ENCODE data around the gene BBS2.

Gene BBS2

DNA sequence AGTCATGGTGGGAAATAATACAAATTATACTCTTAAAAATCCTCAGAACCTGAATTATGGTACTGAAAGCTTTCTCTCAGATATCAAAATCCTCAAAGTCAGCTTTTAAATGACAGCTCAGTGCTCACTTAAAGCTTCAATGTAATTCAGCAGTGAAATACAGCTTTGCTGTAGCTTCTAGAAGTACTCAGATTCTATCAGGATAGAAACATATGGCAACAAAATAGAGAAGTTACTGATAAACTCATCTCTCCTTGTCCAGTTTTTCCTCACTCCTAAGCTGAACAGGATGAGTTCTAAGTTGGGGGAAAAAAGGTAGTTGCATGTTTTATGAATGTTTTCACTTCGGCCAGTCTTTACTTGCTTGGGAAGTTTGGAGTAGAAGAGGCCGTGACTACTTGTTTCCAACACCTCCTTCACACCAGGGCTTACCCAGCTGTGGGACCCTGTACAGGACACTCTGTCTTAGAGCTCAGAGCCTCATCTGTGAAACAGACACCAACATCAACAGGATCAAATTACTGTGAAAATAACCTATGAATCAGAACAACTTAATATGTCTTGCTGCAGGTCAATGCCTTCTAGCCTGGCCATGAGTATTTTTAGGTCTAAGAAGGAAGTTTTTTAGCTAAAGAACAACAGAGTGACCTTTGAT, 38.2 kb downstream of the BBS2 start:
- TF ChIP-seq CTCF (IDR thresholded peaks at IDR 0.05), result no peak

GRCh38 chr16:56480776-56481467, 38.9 kb downstream of the BBS2 start:
- no peak overlapping the region for H3K27ac ChIP-seq
- H3K4me1 ChIP-seq, result no peaks in the 10 kb centered on the region
- H3K79me2 ChIP-seq, result no peaks in the 10 kb centered on the region
- H3K9ac ChIP-seq, result no peak overlapping the region
- no peaks in the 10 kb centered on the region for H3K27me3 ChIP-seq (ENCODE audit: control insufficient read depth, insufficient read depth, low read length)
- H3K4me2 ChIP-seq (ENCODE audit: low read length), result no peak overlapping the region
- H2AFZ ChIP-seq, result no peak overlapping the region
- no peak overlapping the region for H3K4me3 ChIP-seq (ENCODE audit: low read depth, low read length)
- H3K36me3 ChIP-seq (ENCODE audit: control insufficient read depth, insufficient read depth, low read length), result no peaks in the 10 kb centered on the region
- no peak for TF ChIP-seq CTCF (IDR thresholded peaks at IDR 0.05)
- H3K9me3 ChIP-seq (ENCODE audit: control insufficient read depth, low read length), result no peaks in the 10 kb centered on the region

More for the DNA sequence above, 38.2 kb downstream of the BBS2 start:
- Histone ChIP-seq H3K27ac (no peak overlapping the region), H3K9me3 (ENCODE audit: control insufficient read depth, low read length) (no peaks in the 10 kb centered on the region), H3K4me1 (no peaks in the 10 kb centered on the region), H3K79me2 (no peaks in the 10 kb centered on the region), H3K36me3 (ENCODE audit: control insufficient read depth, insufficient read depth, low read length) (no peaks in the 10 kb centered on the region), H2AFZ (no peak overlapping the region), H3K4me3 (ENCODE audit: low read depth, low read length) (no peak overlapping the region), H3K4me2 (ENCODE audit: low read length) (no peak overlapping the region), H3K9ac (no peak overlapping the region), H3K27me3 (ENCODE audit: control insufficient read depth, insufficient read depth, low read length) (no peaks in the 10 kb centered on the region)

- Histone ChIP-seq H3K4me2 (ENCODE audit: low read length) (no peak overlapping the region), H3K9ac (no peak overlapping the region), H2AFZ (no peak overlapping the region), H3K27ac (no peak overlapping the region), H3K79me2 (no peaks in the 10 kb centered on the region), H3K4me1 (no peaks in the 10 kb centered on the region), H3K27me3 (ENCODE audit: control insufficient read depth, insufficient read depth, low read length) (no peaks in the 10 kb centered on the region), H3K36me3 (ENCODE audit: control insufficient read depth, insufficient read depth, low read length) (no peaks in the 10 kb centered on the region), H3K4me3 (ENCODE audit: low read depth, low read length) (no peak overlapping the region), H3K9me3 (ENCODE audit: control insufficient read depth, low read length) (no peaks in the 10 kb centered on the region)
- TF ChIP-seq CTCF (IDR thresholded peaks at IDR 0.05), result no peak
Measured at GRCh38 chr16:56479469-56479868, 40.4 kb downstream of the BBS2 start.

- Histone ChIP-seq H3K27ac (no peak overlapping the region), H3K4me3 (ENCODE audit: low read depth, low read length) (no peak overlapping the region), H3K27me3 (ENCODE audit: control insufficient read depth, insufficient read depth, low read length) (no peaks in the 10 kb centered on the region), H3K4me1 (no peaks in the 10 kb centered on the region), H2AFZ (no peak overlapping the region), H3K4me2 (ENCODE audit: low read length) (no peak overlapping the region), H3K36me3 (ENCODE audit: control insufficient read depth, insufficient read depth, low read length) (no peaks in the 10 kb centered on the region), H3K9me3 (ENCODE audit: control insufficient read depth, low read length) (no peaks in the 10 kb centered on the region), H3K9ac (no peak overlapping the region), H3K79me2 (no peaks in the 10 kb centered on the region)
- no peak for TF ChIP-seq CTCF (IDR thresholded peaks at IDR 0.05)
Measured at GRCh38 chr16:56478281-56479049, 41.4 kb downstream of the BBS2 start.
